GM19438 (cell line): ENCODE results near the gene ZBTB11.
"Not testable (repeated sequence)": the region's sequence is repeated elsewhere in the genome, so short reads cannot be mapped to it uniquely, and the experiment has no call there.

Experiments used
- ATAC-seq: cut with Tn5 transposase; IDR thresholded peaks from one replicate; pipeline ENCODE4 v1.9.1; 2021; ENCODE audit warnings: low read depth; ENCODE audit not compliant: unreplicated experiment

ZBTB11 gene

DNA sequence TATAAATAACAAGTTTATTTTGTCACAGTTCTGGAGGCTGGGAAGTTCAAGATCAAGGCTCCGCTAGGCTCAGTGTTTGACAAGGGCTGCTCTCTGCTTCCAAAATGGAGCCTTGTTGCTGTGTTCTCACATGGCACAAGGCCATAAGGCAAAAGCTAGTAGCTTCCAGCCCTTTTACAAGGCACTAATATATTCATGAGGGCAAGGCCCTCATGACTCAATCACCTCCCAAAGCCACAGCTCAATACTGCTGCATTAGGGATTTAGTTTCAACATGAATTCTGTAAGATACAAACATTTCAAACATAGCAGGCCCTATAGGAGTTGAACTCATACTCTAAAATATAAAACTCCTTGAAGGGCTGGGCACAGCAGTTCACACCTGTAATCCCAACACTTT, 30.2 kb downstream of the ZBTB11 start:
- ATAC-seq = no peak

- ATAC-seq = no peak
These were observed 32.9 kb downstream of the ZBTB11 start for GRCh38 chr3:101643861-101644613.

DNA sequence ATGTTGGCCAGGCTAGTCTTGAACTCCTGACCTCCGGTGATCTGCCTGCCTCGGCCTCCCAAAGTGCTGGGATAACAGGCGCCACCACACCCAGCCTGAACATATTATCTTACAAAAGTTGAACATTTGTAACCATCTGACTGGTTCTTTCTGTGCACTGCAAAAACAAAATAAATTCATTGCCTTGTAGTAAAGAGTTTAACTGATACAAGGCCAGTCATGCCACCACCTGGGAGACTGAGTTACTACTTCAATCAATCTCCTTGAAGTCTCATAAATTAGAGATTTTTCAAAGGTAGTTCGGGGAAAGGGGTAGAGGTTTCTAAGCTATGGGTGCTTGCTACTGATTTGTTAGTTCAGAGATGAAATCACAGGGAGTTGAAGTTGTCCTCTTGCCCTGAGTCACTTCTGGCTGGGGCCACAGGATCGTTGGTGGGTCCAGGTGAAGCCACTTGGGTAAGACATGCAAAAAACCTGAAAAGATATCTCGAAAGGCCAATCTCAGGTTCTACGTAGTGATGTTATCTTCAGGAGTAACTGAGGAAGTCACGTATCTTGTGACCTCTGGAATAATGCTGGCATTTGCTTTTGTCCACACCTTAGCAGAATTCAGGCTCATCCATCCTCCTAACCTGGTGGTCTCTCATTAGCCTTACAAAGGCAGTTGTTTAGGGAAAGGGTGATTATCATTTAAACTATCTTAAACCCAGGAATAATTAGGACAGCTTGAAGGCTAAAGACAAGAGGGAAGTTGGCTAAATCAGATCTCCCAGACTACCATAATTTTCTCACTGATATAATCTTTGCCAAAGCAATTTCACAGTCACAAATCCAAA, 33.7 kb downstream of the ZBTB11 start:
- no peak for ATAC-seq

GRCh38 chr3:101642441-101642840, 34.5 kb downstream of the ZBTB11 start:
- no peak for ATAC-seq

DNA sequence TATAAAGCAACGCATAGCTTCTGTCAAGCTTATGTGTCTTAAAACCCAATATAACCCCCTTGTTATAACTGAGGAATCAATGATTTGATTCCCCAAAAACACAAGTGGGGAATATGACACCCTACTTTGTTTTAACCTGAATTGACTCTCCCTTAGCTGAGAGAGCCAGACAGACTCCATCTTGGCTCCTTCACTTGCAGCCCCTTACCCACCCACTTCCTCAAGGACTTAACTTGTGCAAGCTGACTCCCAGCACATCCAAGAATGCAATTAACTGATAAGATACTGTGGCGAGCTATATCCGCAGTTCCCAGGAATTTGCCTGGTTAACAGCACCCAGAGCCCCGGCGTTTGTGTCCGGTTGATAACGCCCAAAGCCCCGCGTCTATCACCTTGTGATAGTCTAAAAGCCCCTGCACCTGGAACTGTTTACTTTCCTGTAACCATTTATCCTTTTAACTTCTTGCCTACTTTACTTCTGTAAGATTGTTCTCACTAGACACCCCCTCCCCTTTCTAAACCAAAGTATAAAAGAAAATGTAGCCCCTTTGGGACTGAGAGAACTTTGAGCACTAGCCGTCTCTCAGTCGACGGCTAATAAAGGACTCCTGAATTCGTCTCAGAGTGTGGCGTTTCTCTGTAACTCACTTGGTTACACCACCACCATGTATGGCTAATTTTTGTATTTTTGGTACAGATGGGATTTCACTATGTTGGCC, 35.4 kb downstream of the ZBTB11 start:
- not testable (repeated sequence) for ATAC-seq

GRCh38 chr3:101640256-101640655, 36.7 kb downstream of the ZBTB11 start:
- no peak for ATAC-seq

- no peak for ATAC-seq
These were observed 37.5 kb downstream of the ZBTB11 start for GRCh38 chr3:101639280-101639963.

- ATAC-seq = no peak
These were observed 38.6 kb downstream of the ZBTB11 start for GRCh38 chr3:101638261-101638745.

GRCh38 chr3:101637451-101637850, 39.5 kb downstream of the ZBTB11 start:
- ATAC-seq = no peak

DNA sequence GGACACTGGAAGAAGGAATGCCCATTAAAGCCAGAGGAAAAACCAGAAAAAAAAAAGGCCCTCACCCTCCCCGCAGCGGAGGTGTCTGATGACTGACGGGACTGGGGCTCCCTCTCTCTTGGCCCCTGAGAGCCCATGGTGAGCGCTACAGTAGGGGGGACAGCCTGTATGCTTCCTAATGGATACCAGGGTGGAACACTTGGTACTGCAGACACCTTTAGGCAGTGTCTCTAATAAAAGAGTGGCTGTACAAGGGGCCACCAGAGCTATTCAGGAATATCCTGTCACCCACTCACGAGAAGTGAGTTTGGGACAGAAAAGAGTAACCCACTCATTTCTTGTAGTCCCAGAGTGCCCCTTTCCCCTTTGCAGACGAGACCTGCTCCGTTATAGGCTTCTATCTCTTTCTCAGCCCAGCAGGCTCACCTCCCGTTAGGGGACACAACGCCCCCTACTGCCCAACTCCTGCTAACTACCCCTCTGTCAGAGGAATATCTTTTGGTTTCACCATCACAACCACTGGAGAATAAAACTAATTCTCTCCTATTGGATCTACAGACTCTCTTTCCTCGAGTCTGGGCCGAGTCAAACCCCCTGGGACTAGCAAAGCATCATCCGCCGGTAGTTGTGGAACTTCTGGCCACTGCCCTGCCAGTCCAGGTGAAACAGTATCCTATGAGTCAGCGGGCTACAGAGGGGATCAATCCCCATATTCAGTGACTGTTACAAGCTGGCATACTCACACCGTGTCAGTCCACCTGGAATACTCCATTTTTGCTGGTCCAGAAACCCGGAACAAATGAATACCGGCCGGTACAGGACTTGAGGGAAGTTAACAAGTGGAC, 40.8 kb downstream of the ZBTB11 start:
- peak; percentile 90 for ATAC-seq

- ATAC-seq = no peak
These were observed 41.6 kb downstream of the ZBTB11 start for GRCh38 chr3:101635345-101635744.

GRCh38 chr3:101634591-101635196, 42.2 kb downstream of the ZBTB11 start:
- no peak for ATAC-seq

DNA sequence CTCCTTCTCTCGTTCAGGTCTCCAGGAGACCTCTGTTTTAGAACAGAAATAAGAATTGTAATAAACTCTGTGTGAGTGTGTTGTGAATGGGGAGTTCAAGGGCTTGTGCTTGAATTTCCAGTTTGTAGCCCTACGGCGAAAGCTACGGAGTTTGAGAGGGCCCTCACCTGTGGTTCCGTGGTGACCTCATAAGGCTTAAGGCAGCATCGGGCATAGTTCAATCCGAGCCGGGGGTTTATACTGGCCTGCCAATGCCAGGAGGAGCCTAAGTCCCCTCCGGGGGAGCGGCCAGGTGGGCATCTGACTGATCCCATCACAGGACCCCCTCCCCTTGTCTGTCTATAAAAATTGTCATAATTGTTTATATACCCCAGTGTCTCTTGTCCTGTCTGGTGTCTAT, 43.7 kb downstream of the ZBTB11 start:
- ATAC-seq = no peak

GRCh38 chr3:101632586-101632985, 44.3 kb downstream of the ZBTB11 start:
- ATAC-seq = no peak

- not testable (repeated sequence) for ATAC-seq
These were observed 45.0 kb downstream of the ZBTB11 start for GRCh38 chr3:101631959-101632358.

DNA sequence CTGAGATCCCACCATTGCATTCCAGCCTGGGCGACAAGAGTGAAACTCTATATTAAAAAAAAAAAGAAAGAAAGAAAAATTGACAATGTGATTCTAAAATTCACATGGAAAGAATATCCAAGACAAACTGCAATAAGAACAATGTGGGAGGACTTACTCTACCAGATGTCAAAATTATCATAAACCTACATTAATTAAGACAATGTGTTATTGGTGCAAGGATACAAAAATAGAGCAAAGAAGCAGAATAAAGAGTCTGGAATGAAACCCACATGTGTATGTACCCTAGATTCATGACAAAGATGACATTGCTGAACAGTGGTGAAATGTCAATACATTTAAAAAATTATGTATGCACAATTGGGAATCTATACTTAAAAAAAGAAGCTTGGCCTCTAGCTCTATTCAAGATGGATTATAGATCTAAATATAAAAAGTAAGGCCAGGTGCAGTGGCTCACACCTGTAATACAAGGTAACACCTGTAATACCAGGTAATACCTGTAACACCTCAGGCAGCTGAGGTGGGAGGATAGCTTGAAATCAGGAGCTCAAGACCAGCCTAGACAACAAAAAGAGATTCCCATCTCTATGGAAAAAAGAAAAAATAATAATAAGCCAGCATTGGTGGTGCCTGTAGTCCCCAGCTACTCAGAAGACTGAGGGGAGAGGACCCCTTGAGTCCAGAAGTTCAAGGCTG, 45.7 kb downstream of the ZBTB11 start:
- ATAC-seq = no peak

- ATAC-seq = no peak
These were observed 47.7 kb downstream of the ZBTB11 start for GRCh38 chr3:101629219-101629618.

GRCh38 chr3:101625879-101626278, 51.1 kb downstream of the ZBTB11 start:
- no peak for ATAC-seq

- ATAC-seq = no peak
These were observed 52.1 kb downstream of the ZBTB11 start for GRCh38 chr3:101624857-101625256.
